Hepatocyte (in vitro differentiated cells): Measurements from ENCODE around the gene VSTM2L. TPM values are rescaled to one million over a fixed set of nuclear protein-coding genes. Genes with fewer than 3 reads are reported as not detected.

Source experiments
- DNase-seq: peaks from one replicate; pipeline ENCODE4 v3.0.0-alpha.2; 2016; ENCODE audit warnings: low spot score
- H2AFZ ChIP-seq: fragments of 200-600 bp; sonication (generic); 2 replicates; pipeline ENCODE4 v1.6.0; 2016; ENCODE audit warnings: antibody characterized with exemption, mild to moderate bottlenecking
- H3K27ac ChIP-seq: fragments of 200-600 bp; sonication (generic); 2 replicates; pipeline ENCODE4 v1.5.1; 2016; ENCODE audit warnings: mild to moderate bottlenecking
- H3K27me3 ChIP-seq: fragments of 200-600 bp; sonication (generic); 2 replicates; pipeline ENCODE4 v1.6.1; 2016
- H3K36me3 ChIP-seq: fragments of 200-600 bp; sonication (generic); replicated peaks from 2 replicates; pipeline ENCODE4 v1.5.1; 2016; ENCODE audit warnings: low read depth; ENCODE audit not compliant: insufficient read depth
- H3K4me1 ChIP-seq: fragments of 200-600 bp; sonication (generic); 2 replicates; pipeline ENCODE4 v1.5.1; 2016; ENCODE audit warnings: mild to moderate bottlenecking, moderate library complexity; ENCODE audit not compliant: insufficient read depth
- H3K4me2 ChIP-seq: fragments of 200-600 bp; sonication (generic); 2 replicates; pipeline ENCODE4 v1.6.0; 2016
- H3K4me3 ChIP-seq: fragments of 200-600 bp; sonication (generic); 2 replicates; pipeline ENCODE4 v1.5.1; 2016; ENCODE audit warnings: mild to moderate bottlenecking
- H3K79me2 ChIP-seq: fragments of 200-600 bp; sonication (generic); 2 replicates; pipeline ENCODE4 v1.6.0; 2017; ENCODE audit warnings: mild to moderate bottlenecking
- H3K9me2 ChIP-seq: fragments of 200-600 bp; sonication (generic); replicated peaks from 2 replicates; pipeline ENCODE4 v1.6.0; 2017; ENCODE audit warnings: mild to moderate bottlenecking; ENCODE audit not compliant: insufficient read depth
- H3K9me3 ChIP-seq: fragments of 200-600 bp; sonication (generic); 2 replicates; pipeline ENCODE4 v1.5.1; 2016; ENCODE audit warnings: low read depth, mild to moderate bottlenecking
- H4K20me1 ChIP-seq: fragments of 200-600 bp; sonication (generic); 2 replicates; pipeline ENCODE4 v1.6.0; 2016; ENCODE audit warnings: mild to moderate bottlenecking; ENCODE audit not compliant: insufficient read depth, poor library complexity, severe bottlenecking
- EZH2 ChIP-seq: fragments of 200-600 bp; sonication (generic); IDR thresholded peaks from 2 replicates; pipeline ENCODE4 v1.6.1; 2016; ENCODE audit warnings: antibody characterized with exemption, mild to moderate bottlenecking, borderline replicate concordance
- EZH2phosphoT487 ChIP-seq: fragments of 200-600 bp; sonication (generic); IDR thresholded peaks from one replicate; pipeline ENCODE4 v1.6.1; 2018; ENCODE audit warnings: antibody characterized with exemption, mild to moderate bottlenecking, low read depth, moderate library complexity; ENCODE audit not compliant: unreplicated experiment, severe bottlenecking
- WGBS: methylation state at CpG from one replicate; pipeline ENCODE4 v1.1.6; 2016; ENCODE audit warnings: low lambda C conversion rate; ENCODE audit errors: missing lambda C conversion rate; 5-methylcytosine and 5-hydroxymethylcytosine counted together
- polyA plus RNA-seq: library from polyadenylated mRNA; unstranded; fragments of >200 nt; fragmentation: Nextera tagmentation; extraction: Ambion mirVana; gene quantifications from 2 replicates; pipeline ENCODE4 v1.2.1, GENCODE V29; 2016
- total RNA-seq: library from RNA; depleted of rRNA; stranded (reverse); fragments of >200 nt; gene quantifications from 2 replicates; pipeline ENCODE4 v1.2.3, GENCODE V29; 2014
- TF ChIP-seq, protein P1 (sequence below): fragments of 200-600 bp; sonication (generic); IDR thresholded peaks from 2 replicates; pipeline ENCODE4 v1.5.1; 2016; ENCODE audit warnings: antibody characterized with exemption, mild to moderate bottlenecking; ENCODE audit not compliant: poor library complexity

VSTM2L gene
- total and polyA plus RNA-seq, 2 experiments from 2014 or later = 2.5 to 3.7 TPM

DNA sequence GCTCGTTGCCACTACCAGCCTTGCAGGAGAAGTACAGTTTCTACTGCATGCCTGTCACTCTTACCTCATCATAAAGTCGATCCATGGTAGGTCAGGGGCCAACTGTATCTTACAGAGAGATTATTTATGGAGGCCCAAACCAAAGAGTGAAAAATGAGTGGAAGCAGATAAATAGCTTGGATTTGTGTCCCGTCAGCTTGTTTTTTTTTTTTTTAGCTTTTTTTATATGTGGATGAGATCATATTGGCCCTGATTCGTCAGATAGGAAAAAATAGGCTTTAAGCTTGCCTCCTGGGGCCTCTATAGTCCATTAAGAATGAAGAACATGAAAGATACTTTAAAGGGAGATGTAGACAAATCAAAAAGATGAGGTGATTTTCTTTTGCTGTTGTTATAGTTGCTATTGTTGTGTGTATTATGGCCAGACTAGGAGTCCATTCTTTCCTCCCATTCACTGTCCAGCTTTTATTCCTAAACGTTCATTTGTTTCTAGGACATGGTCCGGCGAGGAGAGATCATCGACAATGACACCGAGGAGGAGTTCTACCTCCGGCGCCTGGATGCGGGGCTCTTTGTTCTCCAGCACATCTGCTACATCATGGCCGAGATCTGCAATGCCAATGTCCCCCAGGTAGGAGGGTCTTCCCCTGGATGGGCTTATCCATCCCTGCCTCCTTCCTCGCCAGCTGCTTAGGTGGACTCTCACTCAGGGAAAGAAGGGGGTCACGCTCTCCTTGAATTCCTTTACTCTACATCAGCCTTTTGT, 43.3 kb upstream of the VSTM2L start:
- H3K79me2 ChIP-seq = no peaks in the 10 kb centered on the region
- no peak overlapping the region for H2AFZ ChIP-seq
- H3K27me3 ChIP-seq = no peaks in the 10 kb centered on the region
- no peaks in the 10 kb centered on the region for H3K9me3 ChIP-seq
- no peaks in the 10 kb centered on the region for H4K20me1 ChIP-seq
- TF ChIP-seq EZH2 = no peak
- no peak for TF ChIP-seq EZH2phosphoT487
- TF ChIP-seq, protein P1, sequence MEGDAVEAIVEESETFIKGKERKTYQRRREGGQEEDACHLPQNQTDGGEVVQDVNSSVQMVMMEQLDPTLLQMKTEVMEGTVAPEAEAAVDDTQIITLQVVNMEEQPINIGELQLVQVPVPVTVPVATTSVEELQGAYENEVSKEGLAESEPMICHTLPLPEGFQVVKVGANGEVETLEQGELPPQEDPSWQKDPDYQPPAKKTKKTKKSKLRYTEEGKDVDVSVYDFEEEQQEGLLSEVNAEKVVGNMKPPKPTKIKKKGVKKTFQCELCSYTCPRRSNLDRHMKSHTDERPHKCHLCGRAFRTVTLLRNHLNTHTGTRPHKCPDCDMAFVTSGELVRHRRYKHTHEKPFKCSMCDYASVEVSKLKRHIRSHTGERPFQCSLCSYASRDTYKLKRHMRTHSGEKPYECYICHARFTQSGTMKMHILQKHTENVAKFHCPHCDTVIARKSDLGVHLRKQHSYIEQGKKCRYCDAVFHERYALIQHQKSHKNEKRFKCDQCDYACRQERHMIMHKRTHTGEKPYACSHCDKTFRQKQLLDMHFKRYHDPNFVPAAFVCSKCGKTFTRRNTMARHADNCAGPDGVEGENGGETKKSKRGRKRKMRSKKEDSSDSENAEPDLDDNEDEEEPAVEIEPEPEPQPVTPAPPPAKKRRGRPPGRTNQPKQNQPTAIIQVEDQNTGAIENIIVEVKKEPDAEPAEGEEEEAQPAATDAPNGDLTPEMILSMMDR = no peak
- H3K27ac ChIP-seq = no peak overlapping the region
- no peak overlapping the region for H3K4me2 ChIP-seq
- no peak overlapping the region for H3K4me3 ChIP-seq
- H3K4me1 ChIP-seq = no peaks in the 10 kb centered on the region
- no peak for DNase-seq
- WGBS = 96% methylated on average over 15 of the region's 15 CpGs
- H3K9me2 ChIP-seq = no peaks in the 10 kb centered on the region
- H3K36me3 ChIP-seq = no peaks in the 10 kb centered on the region

GRCh38 chr20:37863289-37863688, 39.6 kb upstream of the VSTM2L start:
- DNase-seq = no peak
- H4K20me1 ChIP-seq = no peaks in the 10 kb centered on the region
- H3K4me2 ChIP-seq = no peak overlapping the region
- no peak overlapping the region for H3K27ac ChIP-seq
- no peak for TF ChIP-seq EZH2phosphoT487
- H3K4me1 ChIP-seq = peaks cover 5% of the 10 kb centered on the region
- H3K79me2 ChIP-seq = no peaks in the 10 kb centered on the region
- no peaks in the 10 kb centered on the region for H3K36me3 ChIP-seq
- H3K27me3 ChIP-seq = no peaks in the 10 kb centered on the region
- H3K9me2 ChIP-seq = no peaks in the 10 kb centered on the region
- 92% methylated on average over 5 of the region's 5 CpGs for WGBS
- no peak overlapping the region for H3K4me3 ChIP-seq
- no peaks in the 10 kb centered on the region for H3K9me3 ChIP-seq
- H2AFZ ChIP-seq = no peak overlapping the region

DNA sequence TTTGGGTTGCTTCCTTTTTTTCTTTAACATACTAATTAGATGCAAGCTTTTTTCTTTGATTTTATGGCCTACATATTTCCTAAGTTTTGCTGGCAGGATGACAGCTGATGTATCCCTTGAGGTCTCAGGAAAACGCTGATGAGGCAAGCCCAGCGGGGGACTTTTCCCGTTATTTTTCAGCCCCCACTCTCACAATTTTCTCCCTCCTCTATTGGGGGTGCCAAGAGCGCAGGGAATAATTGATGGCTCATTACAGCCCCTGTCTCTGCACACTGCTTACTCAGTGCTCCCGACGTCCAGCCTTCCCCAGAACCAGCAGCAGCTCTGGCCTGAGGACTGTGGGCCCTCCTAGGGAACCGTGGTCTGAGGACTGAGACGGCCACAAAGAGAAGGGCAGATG, 38.6 kb upstream of the VSTM2L start:
- no peak for DNase-seq
- H3K27ac ChIP-seq = no peak overlapping the region
- H4K20me1 ChIP-seq = no peaks in the 10 kb centered on the region
- H3K36me3 ChIP-seq = no peaks in the 10 kb centered on the region
- WGBS = 75% methylated on average over 8 of the region's 8 CpGs
- H3K4me1 ChIP-seq = peaks cover 5% of the 10 kb centered on the region
- no peaks in the 10 kb centered on the region for H3K27me3 ChIP-seq
- H3K4me2 ChIP-seq = no peak overlapping the region
- no peaks in the 10 kb centered on the region for H3K79me2 ChIP-seq
- no peaks in the 10 kb centered on the region for H3K9me3 ChIP-seq
- no peak overlapping the region for H3K4me3 ChIP-seq
- TF ChIP-seq EZH2phosphoT487 (no peak), EZH2 (no peak)
- TF ChIP-seq, protein P1 = no peak
- H3K9me2 ChIP-seq = no peaks in the 10 kb centered on the region
- H2AFZ ChIP-seq = no peak overlapping the region

DNA sequence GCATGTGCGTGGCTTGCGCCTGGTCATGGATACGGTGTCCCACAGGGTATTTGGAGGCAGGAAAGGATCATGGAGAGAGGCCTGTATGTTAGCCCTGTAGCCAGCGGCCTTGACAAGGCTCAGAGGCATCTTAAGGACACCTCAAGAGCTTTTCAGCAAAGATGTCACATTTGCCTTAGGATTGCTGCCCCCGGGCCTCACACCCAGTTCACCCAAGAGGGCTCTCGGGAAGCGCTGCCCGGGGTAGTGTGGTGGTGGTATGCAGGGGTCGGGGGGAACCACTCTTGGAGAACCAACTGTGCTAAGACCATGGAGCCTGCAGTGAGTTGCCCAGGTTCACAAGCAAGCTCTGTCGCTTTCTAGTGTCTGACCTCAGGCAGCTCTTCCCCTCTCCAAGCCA, 36.9 kb upstream of the VSTM2L start:
- Histone ChIP-seq H4K20me1 (no peaks in the 10 kb centered on the region), H3K4me2 (no peak overlapping the region), H3K9me2 (no peaks in the 10 kb centered on the region), H3K27ac (no peak overlapping the region), H3K9me3 (no peaks in the 10 kb centered on the region), H3K79me2 (no peaks in the 10 kb centered on the region), H3K4me3 (no peak overlapping the region), H2AFZ (no peak overlapping the region), H3K36me3 (no peaks in the 10 kb centered on the region), H3K4me1 (peaks cover 5% of the 10 kb centered on the region), H3K27me3 (no peaks in the 10 kb centered on the region)
- 93% methylated on average over 10 of the region's 10 CpGs for WGBS
- TF ChIP-seq EZH2phosphoT487 (no peak), EZH2 (no peak)
- TF ChIP-seq, protein P1 = no peak
- DNase-seq = no peak
